ENCODE data around the gene ZEB2. TPM values are rescaled to one million over a fixed set of nuclear protein-coding genes. Genes with fewer than 3 reads are reported as not detected.

ZEB2 gene
- total and polyA plus RNA-seq, 2 of the 8 experiments (the other 6 are each of a cell fraction or from before 2014, with no cell fraction given): 0.38 TPM; not detected in 1

GRCh38 chr2:144511937-144512336 is 8.0 kb downstream of the ZEB2 start:
- H3K27me3 ChIP-seq (replicated peaks in 1 of 4; ENCODE audit: control insufficient read depth in 3 of 4, extremely low read depth in 1 of 4, insufficient read depth in 3 of 4, low read length in 3 of 4): peaks cover 35 to 69% (median 65%) of the 10 kb centered on the region in 4 experiments
- H3K56ac ChIP-seq (replicated peaks; ENCODE audit: insufficient read length, low read depth, low read length): no peak overlapping the region
- H3K14ac ChIP-seq (ENCODE audit: insufficient read length): no peak overlapping the region
- no peak overlapping the region for H2AK5ac ChIP-seq (ENCODE audit: low read depth, low read length)
- no peak for FAIRE-seq
- H3K27ac ChIP-seq (ENCODE audit: low read depth, low read length): no peak overlapping the region
- peaks cover 13 to 49% (median 31%) of the 10 kb centered on the region in 4 experiments; a peak in 6 of 7 replicates for H3K4me1 ChIP-seq (replicated peaks in 1 of 4; ENCODE audit: control insufficient read depth in 3 of 4, insufficient read depth in 4 of 4, low read length in 3 of 4)
- no peaks in the 10 kb centered on the region for H3K9me3 ChIP-seq (ENCODE audit: insufficient read depth in 2 of 2, low read depth in 1 of 2, low read length in 1 of 2)
- no peaks in the 10 kb centered on the region for H3K79me1 ChIP-seq (ENCODE audit: low read depth, low read length)
- no peak for DNase-seq (ENCODE audit: low read depth in 1 of 2, low spot score in 2 of 2)
- no peak overlapping the region for H4K8ac ChIP-seq (ENCODE audit: extremely low read depth, insufficient read depth, low read length)
- no peak overlapping the region; the same call in 1 of the 2 replicates for H2BK12ac ChIP-seq (ENCODE audit: low read depth, low read length)
- H2BK120ac ChIP-seq (replicated peaks; ENCODE audit: low read depth, low read length): no peak overlapping the region
- H4K20me1 ChIP-seq (replicated peaks in 1 of 2; ENCODE audit: control insufficient read depth in 1 of 2, insufficient read depth in 2 of 2, low read length in 2 of 2): peaks cover 0 to 2% of the 10 kb centered on the region in 2 experiments
- peak overlapping the region in 1 of 4 experiments; percentile 51; a peak in 1 of 8 replicates for H3K4me3 ChIP-seq (ENCODE audit: extremely low read depth in 1 of 4, insufficient read depth in 2 of 4, low read depth in 3 of 4, low read length in 4 of 4)
- no peak overlapping the region for H3K23ac ChIP-seq (ENCODE audit: insufficient read length)
- H4K5ac ChIP-seq (ENCODE audit: insufficient read length, low read depth, low read length): no peak overlapping the region
- peak overlapping the region in 1 of 2 experiments; percentile 67; a peak in 1 of 4 replicates for H3K4me2 ChIP-seq (ENCODE audit: insufficient read depth in 1 of 2, low read depth in 2 of 2, low read length in 2 of 2)
- POLR2A ChIA-PET (ENCODE audit: partially characterized antibody): no interaction called here
- H3K23me2 ChIP-seq (ENCODE audit: low read depth, low read length): peaks cover 5% of the 10 kb centered on the region
- H2BK20ac ChIP-seq (ENCODE audit: low read length): no peak overlapping the region
- no peak overlapping the region for H4K91ac ChIP-seq (replicated peaks; ENCODE audit: insufficient read length, low read length)
- H3K9ac ChIP-seq (replicated peaks in 1 of 4; ENCODE audit: extremely low read depth in 1 of 4, low read depth in 3 of 4, low read length in 3 of 4): no peak overlapping the region
- no peak overlapping the region for H2BK15ac ChIP-seq (ENCODE audit: low read length)
- H3K79me2 ChIP-seq (ENCODE audit: control insufficient read depth in 1 of 2, insufficient read depth in 2 of 2, low read length in 2 of 2): no peaks in the 10 kb centered on the region
- no peak overlapping the region for H3K18ac ChIP-seq (ENCODE audit: extremely low read depth, low read length)
- no peak overlapping the region for H2AFZ ChIP-seq (ENCODE audit: low read length)
- no peak overlapping the region for H2BK5ac ChIP-seq (ENCODE audit: low read depth, low read length)
- H3K36me3 ChIP-seq (ENCODE audit: control insufficient read depth in 2 of 4, insufficient read depth in 4 of 4, low read length in 3 of 4): no peaks in the 10 kb centered on the region
- 3% methylated on average over 3 of the region's 3 CpGs; no CpG with 5 or more reads in 1 of the 2 experiments for WGBS, 2 experiments (ENCODE audit: extremely low coverage in 1 of 2, insufficient coverage in 1 of 2, insufficient read length in 1 of 2, insufficient replicate concordance in 2 of 2, low coverage in 1 of 2, low lambda C conversion rate in 2 of 2, missing lambda C conversion rate in 1 of 2)
- CTCF ChIA-PET (ENCODE audit: partially characterized antibody): interaction anchor here (0.5 kb wide), 1 partner anchor 233 kb away, joined by 3 read pairs; no protein-coding TSS in a partner anchor
- no peak overlapping the region for H3K4ac ChIP-seq (replicated peaks; ENCODE audit: insufficient read length, low read depth, low read length)
- TF ChIP-seq CBX8 (IDR thresholded peaks at IDR 0.05; ENCODE audit: borderline replicate concordance, low read depth, low read length): no peak
- no peak for TF ChIP-seq KDM1A (IDR thresholded peaks at IDR 0.05; ENCODE audit: borderline replicate concordance, low read length)
- TF ChIP-seq, protein P1, sequence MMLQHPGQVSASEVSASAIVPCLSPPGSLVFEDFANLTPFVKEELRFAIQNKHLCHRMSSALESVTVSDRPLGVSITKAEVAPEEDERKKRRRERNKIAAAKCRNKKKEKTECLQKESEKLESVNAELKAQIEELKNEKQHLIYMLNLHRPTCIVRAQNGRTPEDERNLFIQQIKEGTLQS (IDR thresholded peaks at IDR 0.05; ENCODE audit: insufficient read depth, low read depth, low read length): no peak
- TF ChIP-seq HDAC2 (IDR thresholded peaks at IDR 0.05; ENCODE audit: borderline replicate concordance in 1 of 2, low read depth in 2 of 2, low read length in 2 of 2): no peak
- no peak for TF ChIP-seq POU5F1 (IDR thresholded peaks at IDR 0.05; ENCODE audit: low read depth, low read length)
- no peak for TF ChIP-seq RAD21 (IDR thresholded peaks at IDR 0.05 in 1 of 2, conservative IDR thresholded peaks at IDR 0.05 in 1 of 2; ENCODE audit: low read depth in 2 of 2, low read length in 2 of 2)
- TF ChIP-seq, protein P2, sequence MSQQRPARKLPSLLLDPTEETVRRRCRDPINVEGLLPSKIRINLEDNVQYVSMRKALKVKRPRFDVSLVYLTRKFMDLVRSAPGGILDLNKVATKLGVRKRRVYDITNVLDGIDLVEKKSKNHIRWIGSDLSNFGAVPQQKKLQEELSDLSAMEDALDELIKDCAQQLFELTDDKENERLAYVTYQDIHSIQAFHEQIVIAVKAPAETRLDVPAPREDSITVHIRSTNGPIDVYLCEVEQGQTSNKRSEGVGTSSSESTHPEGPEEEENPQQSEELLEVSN (IDR thresholded peaks at IDR 0.05): no peak
- no peak for TF ChIP-seq CTCF (IDR thresholded peaks at IDR 0.05; ENCODE audit: control extremely low read depth in 1 of 3, insufficient read depth in 1 of 3, low read depth in 1 of 3, low read length in 3 of 3)
- TF ChIP-seq SP2 (IDR thresholded peaks at IDR 0.05; ENCODE audit: low read length): no peak
